Measurements from ENCODE around the gene RPTOR.
A peak's percentile ranks its signal among the peaks of the same experiment; 100 is the strongest.

Gene RPTOR

GRCh38 chr17:80645706-80646325, 101.2 kb downstream of the RPTOR start:
- DNase-seq = no peak

- DNase-seq = no peak
Observed at GRCh38 chr17:80646328-80646727, 101.7 kb downstream of the RPTOR start.

- DNase-seq = peak; percentile 94
Observed at GRCh38 chr17:80647746-80648145, 103.1 kb downstream of the RPTOR start.

- DNase-seq = no peak
Observed at GRCh38 chr17:80649200-80649644, 104.6 kb downstream of the RPTOR start.

GRCh38 chr17:80649672-80650330, 105.2 kb downstream of the RPTOR start:
- DNase-seq = peak; percentile 89

- DNase-seq = no peak
Observed at GRCh38 chr17:80650331-80650672, 105.7 kb downstream of the RPTOR start.

GRCh38 chr17:80650751-80651518, 106.3 kb downstream of the RPTOR start:
- no peak for DNase-seq

- peak; percentile 25 for DNase-seq
Observed at GRCh38 chr17:80652756-80653330, 108.2 kb downstream of the RPTOR start.

GRCh38 chr17:80653856-80654255, 109.2 kb downstream of the RPTOR start:
- DNase-seq = no peak

- no peak for DNase-seq
Observed at GRCh38 chr17:80655608-80656007, 111.0 kb downstream of the RPTOR start.

- no peak for DNase-seq
Observed at GRCh38 chr17:80656590-80656989, 112.0 kb downstream of the RPTOR start.

GRCh38 chr17:80657561-80657960, 112.9 kb downstream of the RPTOR start:
- no peak for DNase-seq

GRCh38 chr17:80658821-80659220, 114.2 kb downstream of the RPTOR start:
- DNase-seq = no peak

- DNase-seq = no peak
Observed at GRCh38 chr17:80659651-80660050, 115.0 kb downstream of the RPTOR start.

- DNase-seq = no peak
Observed at GRCh38 chr17:80660527-80661198, 116.0 kb downstream of the RPTOR start.

- no peak for DNase-seq
Observed at GRCh38 chr17:80662557-80662956, 117.9 kb downstream of the RPTOR start.

GRCh38 chr17:80663781-80664206, 119.2 kb downstream of the RPTOR start:
- no peak for DNase-seq

- no peak for DNase-seq
Observed at GRCh38 chr17:80664217-80664790, 119.7 kb downstream of the RPTOR start.

- DNase-seq = no peak
Observed at GRCh38 chr17:80665792-80666191, 121.2 kb downstream of the RPTOR start.

GRCh38 chr17:80666867-80667266, 122.2 kb downstream of the RPTOR start:
- DNase-seq = no peak

- no peak for DNase-seq
Observed at GRCh38 chr17:80667462-80668277, 123.0 kb downstream of the RPTOR start.

Data from EL (cell line).